ENCODE results near the gene GPR17. TPM values are rescaled to one million over a fixed set of nuclear protein-coding genes. Genes with fewer than 3 reads are reported as not detected.

GPR17 gene
- total and polyA plus RNA-seq, 2 experiments from 2014 or later = 0.39 TPM; not detected in 1

DNA sequence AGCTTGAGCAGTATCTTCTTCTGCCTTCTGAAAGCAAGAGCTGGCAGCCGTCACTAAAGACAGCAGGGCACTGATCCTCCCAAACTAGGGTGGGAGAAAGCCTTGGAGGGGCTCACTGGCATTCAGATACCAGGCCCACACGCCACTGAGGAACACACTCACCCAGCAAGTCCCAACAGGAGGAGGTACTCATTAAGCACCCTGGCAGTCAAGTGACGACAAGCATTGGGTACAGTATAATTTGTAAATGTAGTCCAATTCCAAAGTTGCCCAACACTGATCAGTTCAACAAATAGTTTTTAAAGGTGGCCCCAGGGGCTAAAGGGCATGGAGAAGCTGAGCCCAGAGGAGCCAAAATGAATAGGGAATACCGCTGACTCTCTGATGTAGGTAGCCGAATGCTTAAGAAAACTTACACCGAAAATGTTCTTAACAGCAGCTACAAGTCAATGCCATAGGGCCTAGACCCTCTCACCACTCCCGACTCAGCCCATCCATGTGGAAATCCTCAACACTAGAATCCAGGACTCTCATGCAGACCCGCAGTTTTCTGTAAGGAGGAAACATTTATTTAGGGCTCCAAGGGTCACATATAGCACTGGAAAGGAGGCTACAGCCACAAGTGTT lies 19.4 kb downstream of the GPR17 start:
- Histone ChIP-seq H3K4me3 (no peak overlapping the region), H3K36me3 (replicated peaks; ENCODE audit: insufficient read depth, low read depth) (no peaks in the 10 kb centered on the region), H3K27me3 (peaks cover 39% of the 10 kb centered on the region), H3K27ac (no peak overlapping the region), H3K4me2 (peak overlapping the region; percentile 84), H3K4me1 (ENCODE audit: insufficient read depth) (peaks cover 11% of the 10 kb centered on the region), H2AFZ (no peak overlapping the region), H3K79me2 (no peaks in the 10 kb centered on the region), H4K20me1 (ENCODE audit: insufficient read depth, poor library complexity, severe bottlenecking) (no peaks in the 10 kb centered on the region), H3K9me2 (replicated peaks; ENCODE audit: insufficient read depth) (no peaks in the 10 kb centered on the region), H3K9me3 (ENCODE audit: low read depth) (no peaks in the 10 kb centered on the region)
- DNase-seq (ENCODE audit: low spot score) = no peak
- WGBS (ENCODE audit: low lambda C conversion rate, missing lambda C conversion rate) = 94% methylated on average over 8 of the region's 8 CpGs
- no peak for TF ChIP-seq EZH2phosphoT487 (IDR thresholded peaks at IDR 0.05; ENCODE audit: low read depth, severe bottlenecking, unreplicated experiment)
- TF ChIP-seq EZH2 (IDR thresholded peaks at IDR 0.05; ENCODE audit: borderline replicate concordance) = no peak
- TF ChIP-seq CTCF (IDR thresholded peaks at IDR 0.05; ENCODE audit: poor library complexity) = no peak

DNA sequence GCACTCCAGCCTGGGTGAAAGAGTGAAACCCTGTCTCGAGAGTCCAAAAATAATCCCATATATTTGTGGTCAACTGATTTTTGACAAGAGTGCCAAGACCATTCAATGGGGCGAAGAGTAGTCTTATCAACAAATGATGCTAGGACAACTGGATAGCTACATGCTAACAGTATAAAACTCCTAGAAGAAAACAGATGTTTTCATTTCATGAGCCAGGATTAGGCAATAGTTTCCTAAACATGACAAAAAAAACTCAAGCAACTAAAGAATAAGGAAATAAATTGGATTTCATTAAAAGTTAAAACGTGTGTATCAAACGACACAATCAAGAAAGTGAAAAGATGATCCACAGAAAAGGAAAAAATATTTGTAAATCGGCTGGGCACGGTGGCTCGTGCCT lies 23.1 kb downstream of the GPR17 start:
- Histone ChIP-seq H3K27me3 (peaks cover 34% of the 10 kb centered on the region), H3K4me1 (ENCODE audit: insufficient read depth) (peaks cover 6% of the 10 kb centered on the region), H3K27ac (no peak overlapping the region), H3K4me2 (no peak overlapping the region), H3K9me3 (ENCODE audit: low read depth) (no peaks in the 10 kb centered on the region), H4K20me1 (ENCODE audit: insufficient read depth, poor library complexity, severe bottlenecking) (no peaks in the 10 kb centered on the region), H3K36me3 (replicated peaks; ENCODE audit: insufficient read depth, low read depth) (no peaks in the 10 kb centered on the region), H3K9me2 (replicated peaks; ENCODE audit: insufficient read depth) (no peaks in the 10 kb centered on the region), H3K4me3 (no peak overlapping the region), H3K79me2 (no peaks in the 10 kb centered on the region), H2AFZ (no peak overlapping the region)
- DNase-seq (ENCODE audit: low spot score) = no peak
- 95% methylated on average over 7 of the region's 7 CpGs for WGBS (ENCODE audit: low lambda C conversion rate, missing lambda C conversion rate)
- TF ChIP-seq EZH2phosphoT487 (IDR thresholded peaks at IDR 0.05; ENCODE audit: low read depth, severe bottlenecking, unreplicated experiment) = no peak
- no peak for TF ChIP-seq CTCF (IDR thresholded peaks at IDR 0.05; ENCODE audit: poor library complexity)
- TF ChIP-seq EZH2 (IDR thresholded peaks at IDR 0.05; ENCODE audit: borderline replicate concordance) = no peak

DNA sequence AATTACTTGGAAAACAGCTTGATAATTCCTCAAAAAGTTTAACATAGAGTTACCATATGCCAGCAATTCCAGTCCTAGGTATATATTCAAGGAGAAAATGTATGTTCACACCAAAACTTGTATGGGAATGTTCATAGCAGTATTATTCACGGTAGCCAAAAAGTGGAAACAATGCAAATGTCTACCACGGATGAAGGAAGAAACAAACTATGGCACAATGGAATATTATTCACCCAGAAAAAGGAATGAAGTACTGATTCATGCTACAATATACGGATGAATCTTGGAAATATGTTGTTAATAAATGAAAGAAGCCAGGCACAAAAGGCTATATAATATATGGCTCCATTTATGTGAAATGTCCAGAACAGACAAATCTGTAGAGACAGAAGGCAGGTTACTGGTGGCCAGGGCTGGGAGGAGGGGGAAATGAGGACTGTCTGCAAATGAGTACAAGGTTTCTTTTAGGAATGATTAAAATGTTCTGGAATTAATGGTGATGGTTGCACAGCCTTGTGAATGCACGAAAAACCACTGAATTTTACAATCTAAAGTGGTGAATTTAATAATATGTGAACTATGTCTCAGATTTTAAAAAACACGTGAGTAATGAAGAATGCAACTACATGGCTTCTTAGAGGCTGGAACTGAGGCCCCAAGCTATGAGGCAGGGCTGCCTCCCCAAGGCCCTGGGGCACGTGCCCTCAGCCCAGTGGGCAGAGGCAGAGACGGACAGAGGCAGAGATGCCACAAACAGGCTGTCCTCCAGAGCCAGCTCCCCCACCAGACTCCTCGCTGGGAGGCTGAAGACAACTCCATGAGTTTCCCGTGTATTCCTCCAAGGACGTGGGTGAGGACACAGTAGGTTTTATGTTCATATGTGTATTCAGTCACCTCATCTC lies 24.4 kb downstream of the GPR17 start:
- H2AFZ ChIP-seq = no peak overlapping the region
- no peaks in the 10 kb centered on the region for H3K9me2 ChIP-seq (replicated peaks; ENCODE audit: insufficient read depth)
- no peak for TF ChIP-seq EZH2phosphoT487 (IDR thresholded peaks at IDR 0.05; ENCODE audit: low read depth, severe bottlenecking, unreplicated experiment)
- TF ChIP-seq CTCF (IDR thresholded peaks at IDR 0.05; ENCODE audit: poor library complexity) = no peak
- TF ChIP-seq EZH2 (IDR thresholded peaks at IDR 0.05; ENCODE audit: borderline replicate concordance) = no peak
- no peak overlapping the region for H3K4me3 ChIP-seq
- H3K79me2 ChIP-seq = no peaks in the 10 kb centered on the region
- H3K27me3 ChIP-seq = peaks cover 32% of the 10 kb centered on the region
- H3K9me3 ChIP-seq (ENCODE audit: low read depth) = no peaks in the 10 kb centered on the region
- DNase-seq (ENCODE audit: low spot score) = no peak
- no peaks in the 10 kb centered on the region for H3K36me3 ChIP-seq (replicated peaks; ENCODE audit: insufficient read depth, low read depth)
- H3K4me1 ChIP-seq (ENCODE audit: insufficient read depth) = no peaks in the 10 kb centered on the region
- no peak overlapping the region for H3K4me2 ChIP-seq
- no peaks in the 10 kb centered on the region for H4K20me1 ChIP-seq (ENCODE audit: insufficient read depth, poor library complexity, severe bottlenecking)
- 90% methylated on average over 10 of the region's 10 CpGs for WGBS (ENCODE audit: low lambda C conversion rate, missing lambda C conversion rate)
- H3K27ac ChIP-seq = no peak overlapping the region
